ENCODE data around the gene ABLIM2.

Gene ABLIM2

GRCh38 chr4:7993671-7994070, 164.9 kb downstream of the ABLIM2 start:
- no peak for DNase-seq

- no peak for DNase-seq
These were observed 165.8 kb downstream of the ABLIM2 start for GRCh38 chr4:7992846-7993245.

- no peak for DNase-seq
These were observed 167.7 kb downstream of the ABLIM2 start for GRCh38 chr4:7990807-7991459.

GRCh38 chr4:7989654-7990053, 169.0 kb downstream of the ABLIM2 start:
- no peak for DNase-seq

- DNase-seq: no peak
These were observed 170.2 kb downstream of the ABLIM2 start for GRCh38 chr4:7988437-7988836.

GRCh38 chr4:7987148-7987989, 171.2 kb downstream of the ABLIM2 start:
- peak; percentile 76 for DNase-seq

- DNase-seq: no peak
These were observed 172.6 kb downstream of the ABLIM2 start for GRCh38 chr4:7985891-7986441.

GRCh38 chr4:7985072-7985471, 173.5 kb downstream of the ABLIM2 start:
- no peak for DNase-seq

GRCh38 chr4:7984286-7984925, 174.2 kb downstream of the ABLIM2 start:
- no peak for DNase-seq

GRCh38 chr4:7983296-7983695, 175.3 kb downstream of the ABLIM2 start:
- no peak for DNase-seq

- no peak for DNase-seq
These were observed 176.7 kb downstream of the ABLIM2 start for GRCh38 chr4:7981738-7982394.

GRCh38 chr4:7980036-7980435, 178.6 kb downstream of the ABLIM2 start:
- DNase-seq: no peak

GRCh38 chr4:7979652-7979968, 179.0 kb downstream of the ABLIM2 start:
- no peak for DNase-seq

- no peak for DNase-seq
These were observed 179.5 kb downstream of the ABLIM2 start for GRCh38 chr4:7978907-7979651.

- no peak for DNase-seq
These were observed 180.1 kb downstream of the ABLIM2 start for GRCh38 chr4:7978489-7978888.

GRCh38 chr4:7976634-7977033, 182.0 kb downstream of the ABLIM2 start:
- no peak for DNase-seq

- DNase-seq: no peak
These were observed 182.6 kb downstream of the ABLIM2 start for GRCh38 chr4:7976025-7976424.

GRCh38 chr4:7974425-7974824, 184.2 kb downstream of the ABLIM2 start:
- no peak for DNase-seq

GRCh38 chr4:7973545-7973981, 185.1 kb downstream of the ABLIM2 start:
- peak; percentile 30 for DNase-seq

- no peak for DNase-seq
These were observed 186.6 kb downstream of the ABLIM2 start for GRCh38 chr4:7971881-7972500.

GRCh38 chr4:7971159-7971631, 187.4 kb downstream of the ABLIM2 start:
- DNase-seq: no peak

All from stimulated activated CD4-positive, alpha-beta T cell treated with anti-CD3 and anti-CD28 coated beads, Interleukin-1b, Interleukin-23, amount 100 ng/mL, for 48 hours (primary cell).